Skeletal muscle satellite cell (primary cell): ENCODE data around the gene SEC23IP.

Source experiments
- H3K27me3 ChIP-seq: 2 replicates; pipeline ENCODE4 v1.7.0; 2013; ENCODE audit warnings: low read length; ENCODE audit not compliant: control insufficient read depth, insufficient read depth
- H3K36me3 ChIP-seq: 2 replicates; pipeline ENCODE4 v1.7.0; 2013; ENCODE audit warnings: mild to moderate bottlenecking, control low read depth, low read length; ENCODE audit not compliant: insufficient read depth
- H3K4me1 ChIP-seq: 2 replicates; pipeline ENCODE4 v1.7.0; 2013; ENCODE audit warnings: low read length; ENCODE audit not compliant: control insufficient read depth, insufficient read depth
- H3K4me2 ChIP-seq: 2 replicates; pipeline ENCODE4 v1.7.0; 2013; ENCODE audit warnings: mild to moderate bottlenecking, low read length
- H3K4me3 ChIP-seq: 2 replicates; pipeline ENCODE4 v1.7.0; 2013; ENCODE audit warnings: low read length
- H3K9ac ChIP-seq: 2 replicates; pipeline ENCODE4 v1.7.0; 2013; ENCODE audit warnings: mild to moderate bottlenecking, low read depth, low read length, moderate library complexity
- H3K9me3 ChIP-seq: replicated peaks from 2 replicates; pipeline ENCODE4 v1.7.0; 2013; ENCODE audit warnings: mild to moderate bottlenecking, control low read depth, low read length

SEC23IP gene

DNA sequence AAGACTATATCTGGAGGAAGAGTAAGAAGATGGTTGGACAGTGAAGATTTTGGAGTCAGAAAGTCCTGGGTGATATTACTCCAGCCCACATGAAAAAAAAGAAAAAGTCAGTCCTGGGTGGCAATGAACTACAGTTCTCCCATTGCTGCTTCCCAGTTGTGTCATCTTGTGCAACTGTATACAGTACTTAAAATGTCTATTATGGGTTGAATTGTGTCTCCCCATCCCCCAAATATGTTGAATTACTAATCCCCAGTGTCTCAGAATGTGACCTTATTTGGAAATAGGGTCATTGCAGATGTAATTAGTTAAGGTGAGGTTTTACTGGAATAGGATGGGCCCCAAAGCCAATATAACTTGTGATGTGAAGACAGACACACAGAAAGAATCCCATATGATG lies 15.6 kb downstream of the SEC23IP start:
- H3K9me3 ChIP-seq: no peaks in the 10 kb centered on the region
- H3K36me3 ChIP-seq: peaks cover 56% of the 10 kb centered on the region
- H3K27me3 ChIP-seq: no peaks in the 10 kb centered on the region
- H3K9ac ChIP-seq: no peak overlapping the region
- H3K4me3 ChIP-seq: no peak overlapping the region
- H3K4me2 ChIP-seq: no peak overlapping the region
- H3K4me1 ChIP-seq: no peaks in the 10 kb centered on the region

DNA sequence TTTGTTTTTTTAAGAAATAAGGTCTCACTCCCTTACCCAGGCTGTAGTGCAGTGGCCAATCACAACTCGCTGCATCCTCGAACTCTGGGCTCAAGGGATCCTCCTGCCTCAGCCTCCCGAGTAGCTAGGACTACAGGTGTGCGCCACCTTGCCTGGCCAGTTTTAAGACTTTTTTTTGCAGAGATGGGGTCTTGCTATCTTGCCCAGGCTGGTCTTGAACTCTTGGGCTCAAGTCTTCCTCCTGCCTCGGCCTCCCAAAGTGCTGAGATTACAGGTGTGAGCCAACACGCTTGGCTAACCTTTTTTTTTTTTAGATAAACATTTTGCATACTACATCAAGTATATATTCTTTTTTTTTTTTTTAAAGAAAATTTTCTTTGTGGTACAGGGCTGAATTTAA lies 18.2 kb downstream of the SEC23IP start:
- Histone ChIP-seq H3K4me3 (no peak overlapping the region), H3K4me2 (no peak overlapping the region), H3K36me3 (peaks cover 49% of the 10 kb centered on the region), H3K27me3 (no peaks in the 10 kb centered on the region), H3K9ac (no peak overlapping the region), H3K4me1 (no peaks in the 10 kb centered on the region), H3K9me3 (no peaks in the 10 kb centered on the region)

DNA sequence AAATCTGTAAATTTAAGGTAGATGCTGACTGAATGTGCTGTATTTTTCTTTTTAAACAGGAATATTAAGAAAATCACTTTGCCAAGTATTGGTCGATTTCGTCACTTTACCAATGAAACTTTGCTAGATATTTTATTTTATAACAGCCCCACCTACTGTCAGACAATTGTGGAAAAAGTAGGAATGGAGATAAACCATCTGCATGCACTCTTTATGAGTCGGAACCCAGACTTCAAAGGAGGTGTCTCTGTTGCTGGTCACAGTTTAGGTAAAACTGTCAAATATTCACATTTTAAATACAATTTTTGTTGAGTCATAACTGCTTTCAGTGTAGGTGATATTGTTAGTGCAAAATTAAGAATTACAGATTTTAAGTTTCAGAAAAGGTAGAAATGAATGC lies 25.2 kb downstream of the SEC23IP start:
- no peak overlapping the region for H3K4me2 ChIP-seq
- H3K27me3 ChIP-seq: no peaks in the 10 kb centered on the region
- H3K4me1 ChIP-seq: no peaks in the 10 kb centered on the region
- H3K9me3 ChIP-seq: no peaks in the 10 kb centered on the region
- no peak overlapping the region for H3K9ac ChIP-seq
- H3K4me3 ChIP-seq: no peak overlapping the region
- H3K36me3 ChIP-seq: peaks cover 76% of the 10 kb centered on the region

DNA sequence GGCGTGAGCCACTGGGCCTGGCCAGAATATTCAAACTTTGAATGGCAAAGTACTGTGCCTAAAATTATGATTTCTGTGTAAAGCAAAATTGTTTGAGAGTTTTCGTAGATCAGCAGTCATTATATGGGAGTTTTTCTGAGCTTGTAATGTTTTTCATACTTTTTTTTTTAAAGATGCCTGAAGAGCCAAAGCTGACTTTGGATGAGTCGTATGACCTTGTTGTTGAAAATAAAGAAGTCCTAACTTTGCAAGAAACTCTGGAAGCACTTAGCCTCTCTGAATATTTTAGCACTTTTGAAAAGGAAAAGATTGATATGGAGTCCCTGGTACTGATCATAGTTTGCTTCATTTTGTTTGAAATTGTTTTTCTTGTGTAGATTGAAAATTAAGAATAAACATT lies 26.7 kb downstream of the SEC23IP start:
- Histone ChIP-seq H3K4me3 (no peak overlapping the region), H3K27me3 (no peaks in the 10 kb centered on the region), H3K36me3 (peaks cover 71% of the 10 kb centered on the region), H3K4me2 (no peak overlapping the region), H3K9ac (no peak overlapping the region), H3K9me3 (no peaks in the 10 kb centered on the region), H3K4me1 (no peaks in the 10 kb centered on the region)

DNA sequence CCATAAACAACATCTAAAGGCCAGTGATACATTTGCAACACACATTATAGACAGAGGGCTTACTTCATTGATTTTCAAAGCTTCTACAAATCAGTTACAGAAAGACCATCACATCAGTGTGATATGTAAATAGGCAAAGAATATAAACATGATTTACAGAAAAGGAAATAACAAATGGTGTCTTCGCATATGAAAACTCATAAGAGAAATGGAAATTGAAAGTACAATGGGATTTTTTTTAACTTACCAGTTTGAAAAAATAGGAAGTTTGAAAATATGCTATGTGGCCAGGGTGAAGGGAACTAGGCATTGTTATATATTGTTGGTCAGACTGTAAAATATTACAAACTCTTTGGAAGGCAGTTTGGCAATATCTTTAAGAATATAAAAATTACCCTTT lies 27.3 kb downstream of the SEC23IP start:
- Histone ChIP-seq H3K9ac (no peak overlapping the region), H3K27me3 (no peaks in the 10 kb centered on the region), H3K4me2 (no peak overlapping the region), H3K4me1 (no peaks in the 10 kb centered on the region), H3K4me3 (no peak overlapping the region), H3K36me3 (peaks cover 66% of the 10 kb centered on the region), H3K9me3 (no peaks in the 10 kb centered on the region)

DNA sequence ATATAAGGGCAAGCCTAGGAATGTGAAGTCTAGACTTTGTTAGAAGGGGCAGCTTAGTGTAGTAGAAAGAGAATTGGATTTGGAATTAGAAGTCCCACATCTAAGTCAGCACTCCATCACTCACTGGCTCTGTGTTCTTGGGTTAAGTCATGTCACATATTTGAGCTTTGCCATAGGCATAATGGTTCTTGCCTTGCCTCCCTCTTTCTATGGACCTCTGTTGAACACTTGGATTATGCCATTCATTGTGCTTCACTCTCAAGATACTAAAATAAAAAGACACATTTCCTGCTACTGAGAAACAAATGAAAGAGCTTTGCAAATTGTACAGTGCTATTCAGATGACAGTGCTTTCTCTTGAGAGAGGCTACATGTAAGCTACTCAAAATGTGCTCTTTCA lies 35.9 kb downstream of the SEC23IP start:
- no peaks in the 10 kb centered on the region for H3K27me3 ChIP-seq
- peaks cover 75% of the 10 kb centered on the region for H3K36me3 ChIP-seq
- no peak overlapping the region for H3K4me2 ChIP-seq
- no peaks in the 10 kb centered on the region for H3K9me3 ChIP-seq
- no peak overlapping the region for H3K4me3 ChIP-seq
- H3K4me1 ChIP-seq: no peaks in the 10 kb centered on the region
- H3K9ac ChIP-seq: no peak overlapping the region

DNA sequence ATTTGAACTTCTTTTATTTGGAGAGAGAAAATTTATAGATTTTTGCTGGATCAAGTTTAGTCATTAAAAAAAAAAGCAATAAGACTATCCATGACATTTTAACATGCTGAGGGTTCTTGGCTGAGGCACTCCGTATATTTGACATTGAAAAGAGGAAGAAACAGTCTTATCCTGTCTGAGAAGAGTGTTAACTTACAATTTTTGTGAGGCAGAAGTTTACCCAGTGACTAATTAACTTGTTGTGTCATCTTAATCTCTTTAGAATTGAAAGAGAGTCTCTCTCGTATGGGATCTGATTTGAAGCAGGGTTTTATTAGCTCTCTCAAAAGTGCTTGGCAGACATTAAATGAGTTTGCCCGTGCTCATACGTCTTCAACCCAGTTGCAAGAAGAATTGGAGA lies 39.3 kb downstream of the SEC23IP start:
- H3K9me3 ChIP-seq: no peaks in the 10 kb centered on the region
- H3K9ac ChIP-seq: no peak overlapping the region
- no peak overlapping the region for H3K4me2 ChIP-seq
- H3K4me1 ChIP-seq: no peaks in the 10 kb centered on the region
- no peak overlapping the region for H3K4me3 ChIP-seq
- H3K27me3 ChIP-seq: no peaks in the 10 kb centered on the region
- H3K36me3 ChIP-seq: peaks cover 74% of the 10 kb centered on the region

DNA sequence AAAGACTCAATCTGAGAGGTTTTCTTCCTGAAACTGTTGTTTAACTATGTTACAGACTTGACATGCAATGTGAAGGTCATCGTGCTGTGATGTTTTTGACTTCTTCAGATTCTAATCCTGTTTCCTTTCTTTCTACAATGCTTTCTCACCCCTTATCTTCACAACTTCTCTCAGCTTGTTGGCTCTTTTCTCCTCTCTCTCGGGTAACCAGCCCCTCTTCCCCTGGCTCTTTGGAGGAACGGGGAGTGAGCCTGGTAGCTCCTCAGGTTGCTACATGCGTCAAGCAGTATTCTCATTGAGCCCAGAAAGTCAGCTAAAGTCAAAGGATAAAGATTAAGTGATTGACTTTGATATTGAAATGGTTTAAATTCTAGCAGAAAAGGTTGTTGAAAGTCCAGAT lies 40.1 kb downstream of the SEC23IP start:
- Histone ChIP-seq H3K9me3 (no peaks in the 10 kb centered on the region), H3K36me3 (peaks cover 70% of the 10 kb centered on the region), H3K27me3 (no peaks in the 10 kb centered on the region), H3K4me3 (no peak overlapping the region), H3K4me1 (no peaks in the 10 kb centered on the region), H3K4me2 (no peak overlapping the region), H3K9ac (no peak overlapping the region)

DNA sequence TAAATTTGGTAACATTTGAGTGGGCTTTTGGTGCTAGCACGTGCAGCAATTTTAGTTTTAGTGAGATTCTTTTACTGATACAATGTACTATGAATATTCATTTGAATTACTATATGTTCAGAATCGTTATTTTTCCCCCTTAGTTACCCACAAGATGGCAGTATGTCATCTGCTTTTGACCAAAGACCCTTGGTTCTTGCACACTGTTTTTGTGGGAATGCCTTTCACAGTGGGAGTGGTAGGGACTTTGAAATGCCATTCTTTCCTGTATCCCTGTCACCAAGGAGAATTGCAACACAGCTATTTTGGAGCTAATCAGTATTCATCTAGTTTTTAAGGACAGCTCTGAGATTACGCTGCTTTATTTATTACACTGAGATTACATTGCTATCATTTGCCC lies 40.6 kb downstream of the SEC23IP start:
- Histone ChIP-seq H3K4me2 (no peak overlapping the region), H3K4me3 (no peak overlapping the region), H3K4me1 (no peaks in the 10 kb centered on the region), H3K36me3 (peaks cover 67% of the 10 kb centered on the region), H3K9ac (no peak overlapping the region), H3K27me3 (no peaks in the 10 kb centered on the region), H3K9me3 (no peaks in the 10 kb centered on the region)

DNA sequence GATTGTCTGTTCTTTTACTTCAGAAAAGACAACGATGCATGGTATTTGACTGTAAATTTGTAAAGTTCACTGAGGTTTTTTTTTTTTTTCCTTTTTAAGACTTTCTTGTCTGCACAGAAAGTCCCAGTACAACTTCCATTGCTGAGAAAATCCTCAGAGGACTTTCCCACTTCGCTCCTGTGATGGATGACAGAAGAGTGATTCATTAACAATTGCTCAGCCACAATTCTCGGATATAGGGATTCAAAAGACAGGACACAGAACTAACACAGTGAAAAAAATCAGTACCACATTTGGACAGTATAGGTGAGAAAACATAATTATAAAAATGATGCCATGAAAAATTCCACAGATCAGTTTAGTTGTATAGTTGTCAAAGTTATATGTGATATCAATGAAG lies 48.0 kb downstream of the SEC23IP start:
- H3K36me3 ChIP-seq: peaks cover 58% of the 10 kb centered on the region

DNA sequence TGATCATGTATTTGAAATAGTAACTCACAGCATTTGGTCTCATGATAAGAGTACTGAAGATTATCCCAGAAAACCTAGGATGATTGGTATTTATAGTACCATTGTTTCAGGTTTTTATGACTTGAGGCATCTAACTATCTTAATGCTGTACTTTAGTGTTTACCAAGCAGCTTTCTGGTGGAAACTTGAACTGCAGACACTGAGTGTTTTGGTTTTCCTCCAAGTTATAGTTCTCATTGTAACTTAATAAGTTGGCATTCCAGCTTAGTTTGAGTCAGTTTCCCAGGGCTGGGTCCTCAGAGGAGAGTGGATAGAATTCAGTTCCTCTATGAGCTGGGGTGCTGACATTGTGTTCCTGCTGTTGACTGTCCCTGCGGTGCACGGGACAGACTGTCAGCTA lies 50.4 kb downstream of the SEC23IP start:
- Histone ChIP-seq H3K9me3 (no peaks in the 10 kb centered on the region), H3K4me1 (peaks cover 8% of the 10 kb centered on the region), H3K36me3 (peaks cover 50% of the 10 kb centered on the region), H3K9ac (no peak overlapping the region), H3K4me3 (no peak overlapping the region), H3K4me2 (no peak overlapping the region), H3K27me3 (no peaks in the 10 kb centered on the region)

More for the DNA sequence above, 48.0 kb downstream of the SEC23IP start:
- Histone ChIP-seq H3K9me3 (no peaks in the 10 kb centered on the region), H3K27me3 (no peaks in the 10 kb centered on the region), H3K4me2 (no peak overlapping the region), H3K4me3 (no peak overlapping the region), H3K9ac (no peak overlapping the region), H3K4me1 (peaks cover 8% of the 10 kb centered on the region)

DNA sequence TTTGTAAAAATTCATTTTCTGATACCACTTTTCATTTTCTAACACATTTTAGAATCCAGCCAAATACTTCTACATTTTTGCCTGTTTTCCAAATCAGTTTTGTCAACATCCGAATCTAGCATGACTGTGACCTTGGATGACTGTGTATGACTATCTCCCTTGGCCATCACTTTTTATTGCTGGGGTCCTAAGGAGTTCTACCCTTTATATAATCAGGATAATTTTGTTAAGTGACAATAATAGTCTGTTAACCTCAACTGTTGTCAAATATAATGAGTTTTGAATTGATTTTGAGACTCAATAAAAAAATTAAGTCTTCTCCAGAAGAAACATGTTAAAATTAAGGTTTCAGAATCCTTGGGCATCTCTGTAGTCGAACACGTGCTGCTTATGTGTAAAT lies 53.3 kb downstream of the SEC23IP start:
- Histone ChIP-seq H3K4me3 (no peak overlapping the region), H3K36me3 (peaks cover 43% of the 10 kb centered on the region), H3K9ac (no peak overlapping the region)

More for the DNA sequence above, 53.3 kb downstream of the SEC23IP start:
- Histone ChIP-seq H3K4me1 (no peaks in the 10 kb centered on the region), H3K27me3 (no peaks in the 10 kb centered on the region), H3K4me2 (no peak overlapping the region), H3K9me3 (no peaks in the 10 kb centered on the region)
